ENCODE data around the gene LIN9. TPM values are rescaled to one million over a fixed set of nuclear protein-coding genes. Genes with fewer than 3 reads are reported as not detected.

LIN9 gene
- total and polyA plus RNA-seq, 2 of the 13 experiments (the other 11 are each of a cell fraction or from before 2014, with no cell fraction given) = 3.0 to 10.0 TPM

DNA sequence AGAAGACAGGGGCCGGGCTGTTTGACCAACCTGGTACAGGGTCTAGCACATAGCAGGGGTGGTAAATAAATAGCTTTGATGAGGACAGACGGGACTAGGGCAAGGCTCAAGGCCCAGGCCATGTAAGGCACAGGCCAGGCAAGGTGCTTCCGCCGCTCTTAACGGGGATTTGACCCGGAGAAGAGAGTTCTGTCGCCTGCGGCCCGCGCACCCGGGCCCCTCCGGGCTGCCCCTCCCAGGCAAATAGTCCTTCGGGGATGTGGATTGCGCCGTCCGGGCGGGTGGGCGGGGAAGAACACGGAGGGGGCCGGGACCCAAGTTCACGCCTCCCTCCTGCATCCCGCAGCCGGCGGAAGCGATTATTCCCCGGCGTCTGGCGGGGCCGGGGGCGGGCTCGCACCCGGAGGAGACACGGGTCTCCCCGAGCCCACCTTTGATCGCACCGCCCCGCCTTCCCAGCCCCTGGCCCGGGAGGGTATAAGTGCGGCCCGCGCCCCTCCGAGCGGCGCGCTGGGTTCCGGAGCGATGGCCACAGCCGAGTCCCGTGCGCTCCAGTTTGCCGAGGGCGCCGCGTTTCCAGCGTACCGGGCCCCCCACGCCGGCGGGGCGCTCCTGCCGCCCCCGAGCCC is 85.7 kb downstream of the LIN9 start, which contains the start of gene MIXL1 (continued):
- peak; percentile 71 for TF ChIP-seq RBFOX2 (IDR thresholded peaks at IDR 0.05; ENCODE audit: low read depth, low read length)
- peak; percentile 66; the same call in 1 of the 2 replicates for TF ChIP-seq CREM (IDR thresholded peaks at IDR 0.05)
- no peak for TF ChIP-seq CREM (CRISPR knock-in tag; IDR thresholded peaks at IDR 0.05)
- TF ChIP-seq ZFY (CRISPR knock-in tag; IDR thresholded peaks at IDR 0.05) = peak; percentile 44
- TF ChIP-seq ASH2L (IDR thresholded peaks at IDR 0.05; ENCODE audit: insufficient read length, low read depth, low read length) = peak; percentile 71
- TF ChIP-seq POLR2A (IDR thresholded peaks at IDR 0.05; ENCODE audit: insufficient read depth in 1 of 2, low read depth in 2 of 2, low read length in 2 of 2) = peak; percentile 61 to 74
- TF ChIP-seq TARDBP (CRISPR knock-in tag; IDR thresholded peaks at IDR 0.05) = peak; percentile 69; the same call in 1 of the 2 replicates
- TF ChIP-seq NAIF1 (CRISPR knock-in tag; IDR thresholded peaks at IDR 0.05; ENCODE audit: borderline replicate concordance) = no peak; the same call in 1 of the 2 replicates
- TF ChIP-seq SNAPC2 (CRISPR knock-in tag; IDR thresholded peaks at IDR 0.05) = no peak
- no peak for TF ChIP-seq PCBP1 (IDR thresholded peaks at IDR 0.05; ENCODE audit: borderline replicate concordance, low read depth, low read length)
- TF ChIP-seq, protein P1, sequence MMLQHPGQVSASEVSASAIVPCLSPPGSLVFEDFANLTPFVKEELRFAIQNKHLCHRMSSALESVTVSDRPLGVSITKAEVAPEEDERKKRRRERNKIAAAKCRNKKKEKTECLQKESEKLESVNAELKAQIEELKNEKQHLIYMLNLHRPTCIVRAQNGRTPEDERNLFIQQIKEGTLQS (CRISPR knock-in tag; IDR thresholded peaks at IDR 0.05) = 0 out of 2 replicates have a peak, but pooled peaks have one; percentile 4
- TF ChIP-seq, protein P2, sequence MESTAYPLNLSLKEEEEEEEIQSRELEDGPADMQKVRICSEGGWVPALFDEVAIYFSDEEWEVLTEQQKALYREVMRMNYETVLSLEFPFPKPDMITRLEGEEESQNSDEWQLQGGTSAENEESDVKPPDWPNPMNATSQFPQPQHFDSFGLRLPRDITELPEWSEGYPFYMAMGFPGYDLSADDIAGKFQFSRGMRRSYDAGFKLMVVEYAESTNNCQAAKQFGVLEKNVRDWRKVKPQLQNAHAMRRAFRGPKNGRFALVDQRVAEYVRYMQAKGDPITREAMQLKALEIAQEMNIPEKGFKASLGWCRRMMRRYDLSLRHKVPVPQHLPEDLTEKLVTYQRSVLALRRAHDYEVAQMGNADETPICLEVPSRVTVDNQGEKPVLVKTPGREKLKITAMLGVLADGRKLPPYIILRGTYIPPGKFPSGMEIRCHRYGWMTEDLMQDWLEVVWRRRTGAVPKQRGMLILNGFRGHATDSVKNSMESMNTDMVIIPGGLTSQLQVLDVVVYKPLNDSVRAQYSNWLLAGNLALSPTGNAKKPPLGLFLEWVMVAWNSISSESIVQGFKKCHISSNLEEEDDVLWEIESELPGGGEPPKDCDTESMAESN (CRISPR knock-in tag; conservative IDR thresholded peaks at IDR 0.05) = peak; percentile 94
- peak; percentile 98 for TF ChIP-seq SP5 (CRISPR knock-in tag; IDR thresholded peaks at IDR 0.05; ENCODE audit: borderline replicate concordance, low read depth)
- TF ChIP-seq MAZ (IDR thresholded peaks at IDR 0.05; ENCODE audit: borderline replicate concordance, low read depth, low read length) = 0 out of 2 replicates have a peak, but pooled peaks have one; percentile 58
- TF ChIP-seq MAZ (CRISPR knock-in tag; IDR thresholded peaks at IDR 0.05; ENCODE audit: low read depth) = peak; percentile 27
- 0 out of 4 replicates have a peak, but pooled peaks of 1 of the 2 experiments have one; percentile 5 for TF ChIP-seq NR2F1 (CRISPR knock-in tag; IDR thresholded peaks at IDR 0.05)
- TF ChIP-seq IKZF4 (CRISPR knock-in tag; IDR thresholded peaks at IDR 0.05; ENCODE audit: borderline replicate concordance, low read depth, not compliant biosample characterization) = peak; percentile 24
- TF ChIP-seq ZNF768 (CRISPR knock-in tag; IDR thresholded peaks at IDR 0.05) = 0 out of 2 replicates have a peak, but pooled peaks have one; percentile 6
- no peak for TF ChIP-seq SMAD9 (CRISPR knock-in tag; IDR thresholded peaks at IDR 0.05)
- 0 out of 2 replicates have a peak, but pooled peaks have one; percentile 1 for TF ChIP-seq HCFC1 (IDR thresholded peaks at IDR 0.05; ENCODE audit: low read depth, low read length)
- peak; percentile 89 for TF ChIP-seq ETV5 (CRISPR knock-in tag; IDR thresholded peaks at IDR 0.05; ENCODE audit: borderline replicate concordance)
- TF ChIP-seq ZNF672 (CRISPR knock-in tag; IDR thresholded peaks at IDR 0.05) = no peak
- peak; percentile 69; the same call in 1 of the 2 replicates for TF ChIP-seq CCDC6 (CRISPR knock-in tag; IDR thresholded peaks at IDR 0.05)
- peak; percentile 33; the same call in 1 of the 2 replicates for TF ChIP-seq ZNF441 (CRISPR knock-in tag; IDR thresholded peaks at IDR 0.05; ENCODE audit: borderline replicate concordance)
- no peak for TF ChIP-seq SP1 (IDR thresholded peaks at IDR 0.05)
- peak; percentile 44; the same call in 1 of the 2 replicates for TF ChIP-seq SP1 (CRISPR knock-in tag; IDR thresholded peaks at IDR 0.05)
- peak; percentile 44; the same call in 1 of the 2 replicates for TF ChIP-seq MEIS1 (CRISPR knock-in tag; IDR thresholded peaks at IDR 0.05; ENCODE audit: borderline replicate concordance)
- TF ChIP-seq, protein P3, sequence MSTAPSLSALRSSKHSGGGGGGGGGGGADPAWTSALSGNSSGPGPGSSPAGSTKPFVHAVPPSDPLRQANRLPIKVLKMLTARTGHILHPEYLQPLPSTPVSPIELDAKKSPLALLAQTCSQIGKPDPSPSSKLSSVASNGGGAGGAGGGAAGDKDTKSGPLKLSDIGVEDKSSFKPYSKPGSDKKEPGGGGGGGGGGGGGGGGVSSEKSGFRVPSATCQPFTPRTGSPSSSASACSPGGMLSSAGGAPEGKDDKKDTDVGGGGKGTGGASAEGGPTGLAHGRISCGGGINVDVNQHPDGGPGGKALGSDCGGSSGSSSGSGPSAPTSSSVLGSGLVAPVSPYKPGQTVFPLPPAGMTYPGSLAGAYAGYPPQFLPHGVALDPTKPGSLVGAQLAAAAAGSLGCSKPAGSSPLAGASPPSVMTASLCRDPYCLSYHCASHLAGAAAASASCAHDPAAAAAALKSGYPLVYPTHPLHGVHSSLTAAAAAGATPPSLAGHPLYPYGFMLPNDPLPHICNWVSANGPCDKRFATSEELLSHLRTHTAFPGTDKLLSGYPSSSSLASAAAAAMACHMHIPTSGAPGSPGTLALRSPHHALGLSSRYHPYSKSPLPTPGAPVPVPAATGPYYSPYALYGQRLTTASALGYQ (CRISPR knock-in tag; IDR thresholded peaks at IDR 0.05) = peak; percentile 81; the same call in 1 of the 2 replicates
